Liver (tissue), 3 donors: ENCODE measurements around the gene GRAMD2B.

ENCODE experiments used
- TAF1 ChIP-seq: conservative IDR thresholded peaks from 2 replicates; pipeline ENCODE4 v1.6.1; 2016; ENCODE audit warnings: antibody characterized with exemption, mild to moderate bottlenecking
- YY1 ChIP-seq: IDR thresholded peaks from 2 replicates; pipeline ENCODE4 v1.6.1; 2016; ENCODE audit warnings: antibody characterized with exemption, mild to moderate bottlenecking
- TF ChIP-seq, protein P1 (sequence below): fragments of 150-350 bp; IDR thresholded peaks from 2 replicates; pipeline ENCODE4 v1.5.1; 2017; ENCODE audit warnings: improper control_type of control experiment, low read depth, low read length; ENCODE audit not compliant: missing input control
- donor health status: healthy.
- donor health status: healthy.

GRCh38 chr5:126443374-126443851 lies 20.2 kb downstream of the GRAMD2B start:
- TF ChIP-seq, protein P1, sequence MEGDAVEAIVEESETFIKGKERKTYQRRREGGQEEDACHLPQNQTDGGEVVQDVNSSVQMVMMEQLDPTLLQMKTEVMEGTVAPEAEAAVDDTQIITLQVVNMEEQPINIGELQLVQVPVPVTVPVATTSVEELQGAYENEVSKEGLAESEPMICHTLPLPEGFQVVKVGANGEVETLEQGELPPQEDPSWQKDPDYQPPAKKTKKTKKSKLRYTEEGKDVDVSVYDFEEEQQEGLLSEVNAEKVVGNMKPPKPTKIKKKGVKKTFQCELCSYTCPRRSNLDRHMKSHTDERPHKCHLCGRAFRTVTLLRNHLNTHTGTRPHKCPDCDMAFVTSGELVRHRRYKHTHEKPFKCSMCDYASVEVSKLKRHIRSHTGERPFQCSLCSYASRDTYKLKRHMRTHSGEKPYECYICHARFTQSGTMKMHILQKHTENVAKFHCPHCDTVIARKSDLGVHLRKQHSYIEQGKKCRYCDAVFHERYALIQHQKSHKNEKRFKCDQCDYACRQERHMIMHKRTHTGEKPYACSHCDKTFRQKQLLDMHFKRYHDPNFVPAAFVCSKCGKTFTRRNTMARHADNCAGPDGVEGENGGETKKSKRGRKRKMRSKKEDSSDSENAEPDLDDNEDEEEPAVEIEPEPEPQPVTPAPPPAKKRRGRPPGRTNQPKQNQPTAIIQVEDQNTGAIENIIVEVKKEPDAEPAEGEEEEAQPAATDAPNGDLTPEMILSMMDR: no peak
- no peak for TF ChIP-seq YY1
- TF ChIP-seq TAF1: no peak
